ENCODE results near the gene SLC17A8.

SLC17A8 gene

DNA sequence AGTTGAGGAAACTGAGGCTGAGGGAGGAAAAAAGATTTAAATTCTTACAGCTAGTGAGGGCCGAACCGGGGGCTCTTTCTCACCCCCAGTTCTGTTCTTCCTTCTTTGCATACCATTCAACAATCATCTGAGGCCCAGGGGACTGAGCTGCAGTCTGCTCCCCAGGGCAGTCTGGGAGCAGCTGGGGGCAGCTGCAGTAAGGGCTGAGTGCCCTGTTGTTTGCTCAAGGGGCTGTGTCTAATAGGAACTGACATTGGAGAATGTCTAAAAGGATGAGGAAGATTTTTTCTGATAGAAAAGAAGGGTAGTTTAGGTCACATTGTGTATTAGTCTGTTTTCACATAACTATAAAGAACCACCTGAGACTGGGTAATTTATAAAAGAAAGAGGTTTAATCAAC, 42.2 kb downstream of the SLC17A8 start:
- TF ChIP-seq, protein P1, sequence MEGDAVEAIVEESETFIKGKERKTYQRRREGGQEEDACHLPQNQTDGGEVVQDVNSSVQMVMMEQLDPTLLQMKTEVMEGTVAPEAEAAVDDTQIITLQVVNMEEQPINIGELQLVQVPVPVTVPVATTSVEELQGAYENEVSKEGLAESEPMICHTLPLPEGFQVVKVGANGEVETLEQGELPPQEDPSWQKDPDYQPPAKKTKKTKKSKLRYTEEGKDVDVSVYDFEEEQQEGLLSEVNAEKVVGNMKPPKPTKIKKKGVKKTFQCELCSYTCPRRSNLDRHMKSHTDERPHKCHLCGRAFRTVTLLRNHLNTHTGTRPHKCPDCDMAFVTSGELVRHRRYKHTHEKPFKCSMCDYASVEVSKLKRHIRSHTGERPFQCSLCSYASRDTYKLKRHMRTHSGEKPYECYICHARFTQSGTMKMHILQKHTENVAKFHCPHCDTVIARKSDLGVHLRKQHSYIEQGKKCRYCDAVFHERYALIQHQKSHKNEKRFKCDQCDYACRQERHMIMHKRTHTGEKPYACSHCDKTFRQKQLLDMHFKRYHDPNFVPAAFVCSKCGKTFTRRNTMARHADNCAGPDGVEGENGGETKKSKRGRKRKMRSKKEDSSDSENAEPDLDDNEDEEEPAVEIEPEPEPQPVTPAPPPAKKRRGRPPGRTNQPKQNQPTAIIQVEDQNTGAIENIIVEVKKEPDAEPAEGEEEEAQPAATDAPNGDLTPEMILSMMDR (IDR thresholded peaks at IDR 0.05; ENCODE audit: poor library complexity, severe bottlenecking): no peak
- Histone ChIP-seq H3K9me3 (ENCODE audit: severe bottlenecking) (no peaks in the 10 kb centered on the region), H3K27ac (ENCODE audit: poor library complexity, severe bottlenecking) (no peak overlapping the region), H3K4me1 (ENCODE audit: insufficient read depth, poor library complexity, severe bottlenecking) (peaks cover 10% of the 10 kb centered on the region), H3K27me3 (ENCODE audit: insufficient read depth, poor library complexity, severe bottlenecking) (no peaks in the 10 kb centered on the region), H3K4me3 (ENCODE audit: severe bottlenecking) (no peak overlapping the region), H3K36me3 (ENCODE audit: low read depth) (no peaks in the 10 kb centered on the region)
- ATAC-seq (ENCODE audit: low read depth): no peak
- DNase-seq (ENCODE audit: low spot score): no peak

DNA sequence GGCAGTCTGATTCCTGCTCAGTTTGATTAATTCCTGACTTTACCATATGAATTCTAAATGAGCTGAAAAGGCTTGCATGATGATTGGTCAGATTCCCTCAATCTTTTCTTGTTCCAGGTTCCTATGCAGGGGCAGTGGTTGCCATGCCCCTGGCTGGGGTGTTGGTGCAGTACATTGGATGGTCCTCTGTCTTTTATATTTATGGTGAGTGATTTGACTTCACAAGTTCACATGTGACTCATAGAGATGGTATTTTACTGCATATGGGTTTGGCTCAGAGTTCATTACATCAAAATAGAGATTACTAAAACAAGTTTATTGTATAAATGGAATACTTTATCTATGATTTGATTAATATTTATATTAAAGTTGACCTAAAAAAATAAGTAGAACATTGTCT, 44.8 kb downstream of the SLC17A8 start:
- Histone ChIP-seq H3K27ac (ENCODE audit: poor library complexity, severe bottlenecking) (no peak overlapping the region), H3K4me3 (ENCODE audit: severe bottlenecking) (no peak overlapping the region), H3K36me3 (ENCODE audit: low read depth) (no peaks in the 10 kb centered on the region), H3K4me1 (ENCODE audit: insufficient read depth, poor library complexity, severe bottlenecking) (peaks cover 10% of the 10 kb centered on the region), H3K9me3 (ENCODE audit: severe bottlenecking) (no peaks in the 10 kb centered on the region), H3K27me3 (ENCODE audit: insufficient read depth, poor library complexity, severe bottlenecking) (no peaks in the 10 kb centered on the region)
- ATAC-seq (ENCODE audit: low read depth) (peak; percentile 92), DNase-seq (ENCODE audit: low spot score) (no peak)
- TF ChIP-seq, protein P1 (IDR thresholded peaks at IDR 0.05; ENCODE audit: poor library complexity, severe bottlenecking): no peak

DNA sequence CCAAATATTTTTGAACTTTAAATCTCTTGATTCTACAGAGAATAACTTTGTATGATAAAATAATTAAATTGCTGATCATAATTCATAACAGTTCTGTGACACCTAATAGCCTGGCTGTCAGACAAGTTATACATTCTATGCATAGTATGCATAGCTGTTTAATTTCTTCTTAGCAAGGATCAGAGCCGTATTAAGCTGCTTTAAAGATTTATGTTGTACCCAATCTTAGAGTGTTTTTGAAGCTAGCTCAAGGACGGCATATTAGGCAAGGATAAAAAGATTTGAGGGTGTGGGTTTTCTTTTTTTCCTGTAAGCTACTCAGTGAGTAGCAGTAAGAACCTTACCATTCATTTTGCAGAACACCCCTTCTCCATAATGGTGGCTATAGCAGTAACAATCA, 45.9 kb downstream of the SLC17A8 start:
- DNase-seq (ENCODE audit: low spot score) (no peak), ATAC-seq (ENCODE audit: low read depth) (no peak)
- Histone ChIP-seq H3K4me3 (ENCODE audit: severe bottlenecking) (no peak overlapping the region), H3K27me3 (ENCODE audit: insufficient read depth, poor library complexity, severe bottlenecking) (no peaks in the 10 kb centered on the region), H3K9me3 (ENCODE audit: severe bottlenecking) (no peaks in the 10 kb centered on the region), H3K4me1 (ENCODE audit: insufficient read depth, poor library complexity, severe bottlenecking) (peaks cover 10% of the 10 kb centered on the region), H3K27ac (ENCODE audit: poor library complexity, severe bottlenecking) (no peak overlapping the region), H3K36me3 (ENCODE audit: low read depth) (no peaks in the 10 kb centered on the region)
- TF ChIP-seq, protein P1 (IDR thresholded peaks at IDR 0.05; ENCODE audit: poor library complexity, severe bottlenecking): no peak

DNA sequence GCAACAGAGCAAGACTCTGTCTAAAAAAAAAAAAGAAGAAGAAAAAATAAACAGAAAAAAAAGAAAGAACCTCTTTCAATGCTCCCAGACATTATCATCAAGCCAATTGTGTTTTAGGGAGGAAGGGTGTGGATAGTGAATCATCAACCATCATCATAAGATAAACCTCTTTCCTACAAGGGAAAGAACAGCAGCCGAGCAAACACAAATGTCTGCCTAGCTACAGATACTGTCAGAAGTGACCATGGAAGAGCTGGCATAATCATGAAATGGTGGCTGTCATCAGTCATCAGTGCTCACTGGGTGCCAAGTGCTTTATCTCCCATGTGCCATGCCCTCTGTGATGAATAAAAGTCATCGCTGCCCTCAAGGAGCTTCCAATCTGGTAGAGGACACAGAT, 46.6 kb downstream of the SLC17A8 start:
- Histone ChIP-seq H3K4me3 (ENCODE audit: severe bottlenecking) (no peak overlapping the region), H3K4me1 (ENCODE audit: insufficient read depth, poor library complexity, severe bottlenecking) (peaks cover 10% of the 10 kb centered on the region), H3K9me3 (ENCODE audit: severe bottlenecking) (no peaks in the 10 kb centered on the region), H3K27me3 (ENCODE audit: insufficient read depth, poor library complexity, severe bottlenecking) (no peaks in the 10 kb centered on the region), H3K36me3 (ENCODE audit: low read depth) (no peaks in the 10 kb centered on the region), H3K27ac (ENCODE audit: poor library complexity, severe bottlenecking) (no peak overlapping the region)
- TF ChIP-seq, protein P1 (IDR thresholded peaks at IDR 0.05; ENCODE audit: poor library complexity, severe bottlenecking): no peak
- no peak for DNase-seq (ENCODE audit: low spot score)
- peak; percentile 68; the same call in 2 of the 3 replicates for ATAC-seq (ENCODE audit: low read depth)

DNA sequence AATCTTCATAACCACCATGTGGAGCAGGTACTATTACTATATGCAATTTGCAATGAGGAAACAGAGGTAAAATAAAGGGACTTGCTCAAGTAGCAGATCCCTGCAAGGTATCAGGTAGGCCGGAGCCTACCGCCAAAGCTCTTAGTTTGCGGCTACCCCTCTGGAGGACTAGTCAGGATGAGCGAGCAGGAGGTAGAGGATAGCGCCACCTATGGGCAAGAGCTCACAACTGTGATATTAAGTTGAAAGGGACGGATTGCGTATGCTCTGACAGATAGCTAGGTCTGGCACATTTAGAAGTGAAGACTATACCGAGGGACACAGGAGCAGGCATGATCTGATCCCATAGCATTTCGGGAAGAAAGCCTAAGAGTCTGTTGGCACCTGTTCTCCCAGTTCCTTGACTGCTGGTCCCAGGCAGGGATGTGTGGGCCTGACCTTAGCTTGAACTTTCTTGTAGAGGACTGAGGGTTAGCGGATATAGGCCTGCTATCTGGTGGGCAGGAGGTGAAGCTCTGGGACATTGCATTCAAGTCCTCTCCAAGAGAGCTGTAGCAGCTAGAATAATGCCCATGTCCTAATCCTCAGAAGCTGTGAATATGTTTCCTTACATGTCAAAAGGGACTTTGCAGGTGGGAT, 48.0 kb downstream of the SLC17A8 start:
- H3K27ac ChIP-seq (ENCODE audit: poor library complexity, severe bottlenecking): no peak overlapping the region
- no peaks in the 10 kb centered on the region for H3K9me3 ChIP-seq (ENCODE audit: severe bottlenecking)
- ATAC-seq (ENCODE audit: low read depth): no peak
- no peaks in the 10 kb centered on the region for H3K27me3 ChIP-seq (ENCODE audit: insufficient read depth, poor library complexity, severe bottlenecking)
- H3K4me1 ChIP-seq (ENCODE audit: insufficient read depth, poor library complexity, severe bottlenecking): peaks cover 10% of the 10 kb centered on the region
- DNase-seq (ENCODE audit: low spot score): no peak
- no peaks in the 10 kb centered on the region for H3K36me3 ChIP-seq (ENCODE audit: low read depth)
- TF ChIP-seq, protein P1 (IDR thresholded peaks at IDR 0.05; ENCODE audit: poor library complexity, severe bottlenecking): peak; percentile 43
- H3K4me3 ChIP-seq (ENCODE audit: severe bottlenecking): no peak overlapping the region
